Measurements from ENCODE around the gene SMIM9. TPM values are rescaled to one million over a fixed set of nuclear protein-coding genes. Genes with fewer than 3 reads are reported as not detected.

SMIM9 gene
- total and polyA plus RNA-seq, 7 donors = 2.3 TPM; not detected in 6

- Histone ChIP-seq H3K36me3 (peaks cover 0 to 8% (median 0%) of the 10 kb centered on the region in 4 donors), H3K4me1 (no peaks in the 10 kb centered on the region), H3K4me3 (no peak overlapping the region), H3K9me3 (no peaks in the 10 kb centered on the region), H3K27ac (no peak overlapping the region), H3K27me3 (no peaks in the 10 kb centered on the region)
- intact Hi-C loops (cut with DNase I) = no loop called here
- WGBS, 2 donors = 80 to 86% methylated on average over 13 of the region's 13 CpGs
- no peak for DNase-seq
- TF ChIP-seq POLR2A (IDR thresholded peaks at IDR 0.05) = no peak
- TF ChIP-seq CTCF (IDR thresholded peaks at IDR 0.05) = no peak
Observed at GRCh38 chrX:154784149-154784995, 50.1 kb downstream of the SMIM9 start.

DNA sequence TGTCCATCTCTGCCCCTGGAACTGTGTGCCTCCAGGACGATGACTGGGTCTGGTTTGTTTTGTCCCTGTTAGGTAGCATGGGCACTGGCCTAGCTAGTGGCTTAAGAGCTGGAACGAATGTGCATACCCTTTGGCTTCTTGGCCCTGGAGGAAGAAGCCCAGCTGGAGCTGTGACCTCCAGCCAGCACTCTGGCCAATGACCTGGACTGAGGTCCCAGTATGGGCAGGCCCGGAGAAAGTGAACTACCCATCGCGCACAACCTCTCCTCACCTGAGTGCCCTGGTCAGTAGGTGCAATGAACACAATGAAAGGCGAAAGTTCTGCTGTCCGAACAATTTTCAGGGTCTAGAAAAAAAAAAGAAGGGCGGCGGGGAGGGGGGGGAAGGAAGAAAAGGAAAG, 53.5 kb downstream of the SMIM9 start:
- H3K4me3 ChIP-seq = no peak overlapping the region
- no peaks in the 10 kb centered on the region for H3K9me3 ChIP-seq
- intact Hi-C loops (cut with DNase I) = no loop called here
- no peak for DNase-seq
- H3K4me1 ChIP-seq = no peaks in the 10 kb centered on the region
- H3K36me3 ChIP-seq = peaks cover 0 to 27% (median 2%) of the 10 kb centered on the region in 4 donors
- no peak overlapping the region for H3K27ac ChIP-seq
- 94 to 97% methylated on average over 9 of the region's 9 CpGs for WGBS, 2 donors
- H3K27me3 ChIP-seq = no peaks in the 10 kb centered on the region
- TF ChIP-seq POLR2A (IDR thresholded peaks at IDR 0.05) (no peak), CTCF (IDR thresholded peaks at IDR 0.05) (no peak), POLR2AphosphoS5 (IDR thresholded peaks at IDR 0.05) (no peak), EP300 (IDR thresholded peaks at IDR 0.05) (no peak)

DNA sequence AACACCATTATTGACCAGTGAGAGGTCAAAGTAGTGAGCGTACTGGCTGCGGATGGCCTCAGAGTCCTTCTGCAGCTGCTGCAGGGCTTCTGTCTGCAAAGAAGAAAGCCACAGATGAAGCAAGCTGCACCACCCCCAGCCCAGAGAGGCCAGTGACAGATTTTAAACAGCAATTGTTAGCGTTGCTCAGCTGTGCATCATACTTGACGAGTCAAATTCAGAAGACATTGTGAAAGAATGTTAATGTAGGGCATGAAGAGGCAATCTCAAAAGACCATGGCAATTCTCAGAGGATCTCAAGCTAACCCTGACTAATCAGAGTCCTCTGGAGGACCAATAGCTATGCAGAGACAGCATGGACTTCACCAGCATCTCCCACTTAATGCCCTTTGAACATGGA, 55.2 kb downstream of the SMIM9 start:
- Histone ChIP-seq H3K9me3 (no peaks in the 10 kb centered on the region), H3K4me1 (no peaks in the 10 kb centered on the region), H3K36me3 (peaks cover 0 to 42% (median 12%) of the 10 kb centered on the region in 4 donors), H3K27ac (no peak overlapping the region), H3K4me3 (no peak overlapping the region), H3K27me3 (no peaks in the 10 kb centered on the region)
- WGBS, 2 donors = 87 to 92% methylated on average over 4 of the region's 4 CpGs
- intact Hi-C loops (cut with DNase I) = no loop called here
- TF ChIP-seq POLR2A (IDR thresholded peaks at IDR 0.05) (no peak), EP300 (IDR thresholded peaks at IDR 0.05) (no peak), CTCF (IDR thresholded peaks at IDR 0.05) (no peak), POLR2AphosphoS5 (IDR thresholded peaks at IDR 0.05) (no peak)
- DNase-seq = no peak

- H3K4me1 ChIP-seq = no peaks in the 10 kb centered on the region
- intact Hi-C loops (cut with DNase I) = no loop called here
- no peak for DNase-seq
- peaks cover 0 to 53% (median 13%) of the 10 kb centered on the region in 4 donors for H3K36me3 ChIP-seq
- 89 to 92% methylated on average over 2 of the region's 2 CpGs for WGBS, 2 donors
- H3K27ac ChIP-seq = no peak overlapping the region
- no peaks in the 10 kb centered on the region for H3K9me3 ChIP-seq
- H3K4me3 ChIP-seq = no peak overlapping the region
- TF ChIP-seq EP300 (IDR thresholded peaks at IDR 0.05) = no peak
- TF ChIP-seq POLR2AphosphoS5 (IDR thresholded peaks at IDR 0.05) = no peak
- no peak for TF ChIP-seq POLR2A (IDR thresholded peaks at IDR 0.05)
- TF ChIP-seq CTCF (IDR thresholded peaks at IDR 0.05) = no peak
- H3K27me3 ChIP-seq = no peaks in the 10 kb centered on the region
Observed at GRCh38 chrX:154776753-154777152, 57.7 kb downstream of the SMIM9 start.

All from sigmoid colon (tissue), 7 donors.